Ishikawa (cell line): ENCODE measurements around the gene ARHGAP9.
A peak's percentile ranks its signal among the peaks of the same experiment; 100 is the strongest.

Source experiments
- CEBPB ChIP-seq: IDR thresholded peaks from 2 replicates; pipeline ENCODE4 v1.6.1; 2012
- CREB1 ChIP-seq: IDR thresholded peaks from 2 replicates; pipeline ENCODE4 v1.6.1; 2012; ENCODE audit warnings: low read depth
- EGR1 ChIP-seq: IDR thresholded peaks from 2 replicates; pipeline ENCODE4 v1.6.1; 2012
- EP300 ChIP-seq: IDR thresholded peaks from 2 replicates; pipeline ENCODE4 v1.6.1; 2012; ENCODE audit warnings: borderline replicate concordance
- FOXM1 ChIP-seq: IDR thresholded peaks from 2 replicates; pipeline ENCODE4 v1.6.1; 2012; ENCODE audit warnings: low read depth, borderline replicate concordance
- NFIC ChIP-seq: IDR thresholded peaks from 2 replicates; pipeline ENCODE4 v1.6.1; 2012
- RAD21 ChIP-seq: IDR thresholded peaks from 2 replicates; pipeline ENCODE4 v1.6.1; 2012; ENCODE audit warnings: low read depth
- TAF1 ChIP-seq: IDR thresholded peaks from 2 replicates; pipeline ENCODE4 v1.6.1; 2012; ENCODE audit warnings: low read depth, mild to moderate bottlenecking
- TCF12 ChIP-seq: IDR thresholded peaks from 2 replicates; pipeline ENCODE4 v1.6.1; 2012; ENCODE audit warnings: low read depth
- TEAD4 ChIP-seq: IDR thresholded peaks from 2 replicates; pipeline ENCODE4 v1.6.1; 2012
- YY1 ChIP-seq: IDR thresholded peaks from 2 replicates; pipeline ENCODE4 v1.6.1; 2012; ENCODE audit warnings: low read depth
- ZBTB7A ChIP-seq: IDR thresholded peaks from 2 replicates; pipeline ENCODE4 v1.6.1; 2012; ENCODE audit warnings: low read depth
- TF ChIP-seq, protein P1 (sequence below): IDR thresholded peaks from 2 replicates; pipeline ENCODE4 v1.6.1; 2012
- TF ChIP-seq, protein P2 (sequence below): IDR thresholded peaks from 2 replicates; pipeline ENCODE4 v1.6.1; 2012; ENCODE audit warnings: low read depth, mild to moderate bottlenecking
- TF ChIP-seq, protein P3 (sequence below): IDR thresholded peaks from 2 replicates; pipeline ENCODE4 v1.6.1; 2012

ARHGAP9 gene

DNA sequence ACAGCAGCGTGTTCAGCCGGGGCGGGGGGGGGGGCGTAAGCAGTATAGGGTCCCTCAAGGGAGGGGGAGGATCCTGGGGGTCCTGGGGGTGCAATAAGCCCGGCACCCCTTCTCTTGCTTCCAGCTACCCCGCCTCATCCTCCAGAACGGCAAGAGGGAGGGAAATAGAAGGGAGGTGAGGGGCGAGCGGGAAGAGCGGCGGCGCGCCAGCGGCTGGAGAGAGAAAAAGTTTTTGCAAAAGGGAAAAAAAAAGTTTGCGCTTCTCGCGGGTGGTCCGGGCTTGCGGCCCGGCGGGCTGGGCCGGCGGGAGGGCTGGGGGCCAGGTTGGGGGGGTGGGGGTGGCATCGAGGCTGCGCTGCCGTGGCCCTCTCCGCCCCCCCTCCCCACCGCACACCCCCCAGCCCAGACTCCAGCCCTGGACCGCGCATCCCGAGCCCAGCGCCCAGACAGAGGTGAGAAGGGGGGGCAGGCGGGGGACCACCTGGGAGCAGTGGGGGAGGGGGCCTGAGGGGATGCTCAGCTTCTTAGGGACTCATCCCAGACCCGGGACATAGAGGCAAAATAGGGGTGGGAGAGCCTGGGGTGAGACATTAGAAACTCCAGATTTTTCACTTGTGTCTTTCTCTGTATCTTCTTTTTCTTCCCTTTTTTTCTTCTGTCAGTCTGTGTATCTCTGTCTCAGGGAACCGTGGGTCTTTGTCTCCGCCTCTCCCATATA lies 19.8 kb downstream of the ARHGAP9 start, which contains the start of gene GLI1:
Gene GLI1, plus strand, starts transcription at position 36 of the 718 bp plus-strand sequence. CDS start 3,907 bp downstream, outside the sequence.
- no peak for TF ChIP-seq NFIC
- peak; percentile 97 for TF ChIP-seq ZBTB7A
- TF ChIP-seq EGR1: 0 out of 2 replicates have a peak, but pooled peaks have one; percentile 16
- no peak for TF ChIP-seq TEAD4
- no peak for TF ChIP-seq EP300
- TF ChIP-seq CREB1: no peak
- no peak for TF ChIP-seq RAD21

DNA sequence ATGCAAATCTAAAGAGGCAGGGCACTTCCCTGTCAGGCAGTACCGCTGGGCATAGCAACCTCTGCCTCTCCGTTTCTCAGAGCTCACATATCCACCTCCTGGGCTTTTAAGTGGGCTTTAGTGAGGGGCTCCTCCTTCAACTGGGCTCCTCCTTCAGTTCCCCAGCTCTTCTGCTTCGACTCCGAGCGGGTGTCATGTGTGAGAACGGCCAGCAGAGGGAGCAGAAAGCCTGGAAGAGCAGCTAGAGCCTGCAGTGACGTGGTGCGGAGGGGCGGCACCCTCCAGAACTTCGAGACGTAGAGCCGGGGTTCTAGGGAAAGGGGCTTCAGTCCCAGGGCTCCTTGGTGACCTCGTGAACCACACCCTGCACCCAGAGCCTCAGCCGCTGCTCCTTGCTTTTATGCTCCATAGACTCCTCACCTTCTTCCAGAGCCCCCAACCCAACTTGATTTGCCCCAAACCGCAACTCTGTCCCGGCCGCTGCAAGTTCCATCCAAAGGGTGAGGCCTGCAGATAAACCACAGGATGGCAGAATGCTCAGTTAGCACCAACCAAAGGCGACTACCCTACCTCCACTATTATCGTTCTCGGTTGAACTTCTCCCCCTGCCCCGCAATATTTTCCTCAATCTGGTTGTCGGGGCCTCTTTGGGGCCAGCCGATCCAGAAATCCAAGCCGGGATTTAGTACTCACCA lies 20.5 kb downstream of the ARHGAP9 start:
- TF ChIP-seq EGR1 (no peak), NFIC (0 out of 2 replicates have a peak, but pooled peaks have one; percentile 36), EP300 (no peak), TEAD4 (no peak; the same call in 1 of the 2 replicates), CEBPB (no peak), TAF1 (peak; percentile 27; the same call in 1 of the 2 replicates), CREB1 (peak; percentile 76), ZBTB7A (no peak), FOXM1 (no peak), TCF12 (peak; percentile 17), RAD21 (peak; percentile 91), YY1 (peak; percentile 65; the same call in 1 of the 2 replicates)
- TF ChIP-seq, protein P1, sequence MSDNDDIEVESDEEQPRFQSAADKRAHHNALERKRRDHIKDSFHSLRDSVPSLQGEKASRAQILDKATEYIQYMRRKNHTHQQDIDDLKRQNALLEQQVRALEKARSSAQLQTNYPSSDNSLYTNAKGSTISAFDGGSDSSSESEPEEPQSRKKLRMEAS: peak; percentile 21
- TF ChIP-seq, protein P2, sequence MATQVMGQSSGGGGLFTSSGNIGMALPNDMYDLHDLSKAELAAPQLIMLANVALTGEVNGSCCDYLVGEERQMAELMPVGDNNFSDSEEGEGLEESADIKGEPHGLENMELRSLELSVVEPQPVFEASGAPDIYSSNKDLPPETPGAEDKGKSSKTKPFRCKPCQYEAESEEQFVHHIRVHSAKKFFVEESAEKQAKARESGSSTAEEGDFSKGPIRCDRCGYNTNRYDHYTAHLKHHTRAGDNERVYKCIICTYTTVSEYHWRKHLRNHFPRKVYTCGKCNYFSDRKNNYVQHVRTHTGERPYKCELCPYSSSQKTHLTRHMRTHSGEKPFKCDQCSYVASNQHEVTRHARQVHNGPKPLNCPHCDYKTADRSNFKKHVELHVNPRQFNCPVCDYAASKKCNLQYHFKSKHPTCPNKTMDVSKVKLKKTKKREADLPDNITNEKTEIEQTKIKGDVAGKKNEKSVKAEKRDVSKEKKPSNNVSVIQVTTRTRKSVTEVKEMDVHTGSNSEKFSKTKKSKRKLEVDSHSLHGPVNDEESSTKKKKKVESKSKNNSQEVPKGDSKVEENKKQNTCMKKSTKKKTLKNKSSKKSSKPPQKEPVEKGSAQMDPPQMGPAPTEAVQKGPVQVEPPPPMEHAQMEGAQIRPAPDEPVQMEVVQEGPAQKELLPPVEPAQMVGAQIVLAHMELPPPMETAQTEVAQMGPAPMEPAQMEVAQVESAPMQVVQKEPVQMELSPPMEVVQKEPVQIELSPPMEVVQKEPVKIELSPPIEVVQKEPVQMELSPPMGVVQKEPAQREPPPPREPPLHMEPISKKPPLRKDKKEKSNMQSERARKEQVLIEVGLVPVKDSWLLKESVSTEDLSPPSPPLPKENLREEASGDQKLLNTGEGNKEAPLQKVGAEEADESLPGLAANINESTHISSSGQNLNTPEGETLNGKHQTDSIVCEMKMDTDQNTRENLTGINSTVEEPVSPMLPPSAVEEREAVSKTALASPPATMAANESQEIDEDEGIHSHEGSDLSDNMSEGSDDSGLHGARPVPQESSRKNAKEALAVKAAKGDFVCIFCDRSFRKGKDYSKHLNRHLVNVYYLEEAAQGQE: no peak
- TF ChIP-seq, protein P3, sequence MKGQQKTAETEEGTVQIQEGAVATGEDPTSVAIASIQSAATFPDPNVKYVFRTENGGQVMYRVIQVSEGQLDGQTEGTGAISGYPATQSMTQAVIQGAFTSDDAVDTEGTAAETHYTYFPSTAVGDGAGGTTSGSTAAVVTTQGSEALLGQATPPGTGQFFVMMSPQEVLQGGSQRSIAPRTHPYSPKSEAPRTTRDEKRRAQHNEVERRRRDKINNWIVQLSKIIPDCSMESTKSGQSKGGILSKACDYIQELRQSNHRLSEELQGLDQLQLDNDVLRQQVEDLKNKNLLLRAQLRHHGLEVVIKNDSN: peak; percentile 66

- TF ChIP-seq, protein P3: no peak
- peak; percentile 23; the same call in 1 of the 2 replicates for TF ChIP-seq ZBTB7A
Observed at GRCh38 chr12:57458665-57459054, 21.0 kb downstream of the ARHGAP9 start.

DNA sequence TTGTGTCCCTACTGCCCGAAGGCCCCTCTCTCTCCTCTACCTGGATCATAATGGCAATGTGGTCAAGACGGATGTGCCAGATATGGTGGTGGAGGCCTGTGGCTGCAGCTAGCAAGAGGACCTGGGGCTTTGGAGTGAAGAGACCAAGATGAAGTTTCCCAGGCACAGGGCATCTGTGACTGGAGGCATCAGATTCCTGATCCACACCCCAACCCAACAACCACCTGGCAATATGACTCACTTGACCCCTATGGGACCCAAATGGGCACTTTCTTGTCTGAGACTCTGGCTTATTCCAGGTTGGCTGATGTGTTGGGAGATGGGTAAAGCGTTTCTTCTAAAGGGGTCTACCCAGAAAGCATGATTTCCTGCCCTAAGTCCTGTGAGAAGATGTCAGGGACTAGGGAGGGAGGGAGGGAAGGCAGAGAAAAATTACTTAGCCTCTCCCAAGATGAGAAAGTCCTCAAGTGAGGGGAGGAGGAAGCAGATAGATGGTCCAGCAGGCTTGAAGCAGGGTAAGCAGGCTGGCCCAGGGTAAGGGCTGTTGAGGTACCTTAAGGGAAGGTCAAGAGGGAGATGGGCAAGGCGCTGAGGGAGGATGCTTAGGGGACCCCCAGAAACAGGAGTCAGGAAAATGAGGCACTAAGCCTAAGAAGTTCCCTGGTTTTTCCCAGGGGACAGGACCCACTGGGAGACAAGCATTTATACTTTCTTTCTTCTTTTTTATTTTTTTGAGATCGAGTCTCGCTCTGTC lies 22.8 kb downstream of the ARHGAP9 start:
- TF ChIP-seq TCF12 (no peak), EGR1 (no peak), TEAD4 (no peak), RAD21 (no peak), TAF1 (no peak), FOXM1 (no peak)
- TF ChIP-seq, protein P1: no peak

DNA sequence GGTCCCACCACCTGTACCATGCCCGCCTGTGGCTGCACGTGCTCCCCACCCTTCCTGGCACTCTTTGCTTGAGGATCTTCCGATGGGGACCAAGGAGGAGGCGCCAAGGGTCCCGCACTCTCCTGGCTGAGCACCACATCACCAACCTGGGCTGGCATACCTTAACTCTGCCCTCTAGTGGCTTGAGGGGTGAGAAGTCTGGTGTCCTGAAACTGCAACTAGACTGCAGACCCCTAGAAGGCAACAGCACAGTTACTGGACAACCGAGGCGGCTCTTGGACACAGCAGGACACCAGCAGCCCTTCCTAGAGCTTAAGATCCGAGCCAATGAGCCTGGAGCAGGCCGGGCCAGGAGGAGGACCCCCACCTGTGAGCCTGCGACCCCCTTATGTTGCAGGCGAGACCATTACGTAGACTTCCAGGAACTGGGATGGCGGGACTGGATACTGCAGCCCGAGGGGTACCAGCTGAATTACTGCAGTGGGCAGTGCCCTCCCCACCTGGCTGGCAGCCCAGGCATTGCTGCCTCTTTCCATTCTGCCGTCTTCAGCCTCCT lies 23.4 kb downstream of the ARHGAP9 start:
- TF ChIP-seq, protein P3: no peak
- peak; percentile 52; the same call in 1 of the 2 replicates for TF ChIP-seq RAD21
- TF ChIP-seq EP300: no peak
- TF ChIP-seq TEAD4: peak; percentile 33; the same call in 1 of the 2 replicates
- TF ChIP-seq, protein P1: peak; percentile 67
- no peak for TF ChIP-seq YY1
